ENCODE data around the gene FTSJ1.
"Not testable (repeated sequence)": the region's sequence is repeated elsewhere in the genome, so short reads cannot be mapped to it uniquely, and the experiment has no call there.

- not testable (repeated sequence) for TF ChIP-seq EZH2phosphoT487 (IDR thresholded peaks at IDR 0.05; ENCODE audit: borderline replicate concordance, low read length); CTCF (conservative IDR thresholded peaks at IDR 0.05; ENCODE audit: low read depth, low read length); EZH2 (IDR thresholded peaks at IDR 0.05; ENCODE audit: low read length, unreplicated experiment)
Observed at GRCh38 chrX:48433713-48434112, 42.3 kb upstream of the FTSJ1 start.

Measured in PC-3 (cell line).